Measurements from ENCODE around the gene C17orf107. TPM values are rescaled to one million over a fixed set of nuclear protein-coding genes. Genes with fewer than 3 reads are reported as not detected.

The C17orf107 gene
- total and polyA plus RNA-seq, 9 of the 15 experiments (the other 6 are each of a cell fraction or from before 2014, with no cell fraction given): 0.05 to 0.29 (median 0.07) TPM; not detected in 4

DNA sequence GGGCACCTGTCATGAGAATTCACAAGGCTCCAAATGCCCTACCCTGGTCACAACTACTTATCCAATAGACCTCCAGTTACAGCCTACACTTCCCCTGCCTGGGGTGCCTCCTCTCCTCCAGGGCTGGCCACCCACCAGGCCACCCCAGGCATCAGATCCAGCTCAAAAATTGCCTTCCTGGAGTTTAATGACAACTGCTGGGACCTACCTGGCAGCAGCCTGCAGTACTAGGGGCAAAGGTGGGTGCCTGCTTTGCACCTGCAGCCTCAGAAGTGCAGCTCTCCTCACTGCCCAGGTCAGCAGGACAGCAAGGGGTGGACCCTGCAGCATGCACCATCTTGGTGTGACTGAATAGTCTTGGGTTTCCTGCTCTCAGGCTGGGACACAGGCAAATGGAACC, 36.3 kb downstream of the C17orf107 start:
- no TSS peak for BruUV-seq (replicated peaks)
- TF ChIP-seq U2AF1 (optimal IDR thresholded peaks at IDR 0.05; ENCODE audit: low read depth, low read length): no peak
- no peak for TF ChIP-seq FOXA1 (IDR thresholded peaks at IDR 0.05; ENCODE audit: borderline replicate concordance)
- TF ChIP-seq TAF15 (IDR thresholded peaks at IDR 0.05; ENCODE audit: low read depth, low read length): no peak
- TF ChIP-seq, protein P1, sequence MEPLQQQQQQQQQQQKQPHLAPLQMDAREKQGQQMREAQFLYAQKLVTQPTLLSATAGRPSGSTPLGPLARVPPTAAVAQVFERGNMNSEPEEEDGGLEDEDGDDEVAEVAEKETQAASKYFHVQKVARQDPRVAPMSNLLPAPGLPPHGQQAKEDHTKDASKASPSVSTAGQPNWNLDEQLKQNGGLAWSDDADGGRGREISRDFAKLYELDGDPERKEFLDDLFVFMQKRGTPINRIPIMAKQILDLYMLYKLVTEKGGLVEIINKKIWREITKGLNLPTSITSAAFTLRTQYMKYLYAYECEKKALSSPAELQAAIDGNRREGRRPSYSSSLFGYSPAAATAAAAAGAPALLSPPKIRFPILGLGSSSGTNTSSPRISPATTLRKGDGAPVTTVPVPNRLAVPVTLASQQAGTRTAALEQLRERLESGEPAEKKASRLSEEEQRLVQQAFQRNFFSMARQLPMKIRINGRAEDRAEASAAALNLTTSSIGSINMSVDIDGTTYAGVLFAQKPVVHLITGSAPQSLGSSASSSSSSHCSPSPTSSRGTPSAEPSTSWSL (CRISPR knock-in tag; IDR thresholded peaks at IDR 0.05; ENCODE audit: borderline replicate concordance): no peak
- TF ChIP-seq ZNF384 (IDR thresholded peaks at IDR 0.05; ENCODE audit: low read depth, low read length): no peak
- no peak for TF ChIP-seq ZNF695 (CRISPR knock-in tag; IDR thresholded peaks at IDR 0.05)
- no peak for TF ChIP-seq BHLHE40 (IDR thresholded peaks at IDR 0.05; ENCODE audit: low read length)
- TF ChIP-seq CHD1 (IDR thresholded peaks at IDR 0.05; ENCODE audit: low read length): no peak
- no peak for TF ChIP-seq SOX6 (IDR thresholded peaks at IDR 0.05)
- no peak for TF ChIP-seq ARNT (IDR thresholded peaks at IDR 0.05)
- TF ChIP-seq, protein P2, sequence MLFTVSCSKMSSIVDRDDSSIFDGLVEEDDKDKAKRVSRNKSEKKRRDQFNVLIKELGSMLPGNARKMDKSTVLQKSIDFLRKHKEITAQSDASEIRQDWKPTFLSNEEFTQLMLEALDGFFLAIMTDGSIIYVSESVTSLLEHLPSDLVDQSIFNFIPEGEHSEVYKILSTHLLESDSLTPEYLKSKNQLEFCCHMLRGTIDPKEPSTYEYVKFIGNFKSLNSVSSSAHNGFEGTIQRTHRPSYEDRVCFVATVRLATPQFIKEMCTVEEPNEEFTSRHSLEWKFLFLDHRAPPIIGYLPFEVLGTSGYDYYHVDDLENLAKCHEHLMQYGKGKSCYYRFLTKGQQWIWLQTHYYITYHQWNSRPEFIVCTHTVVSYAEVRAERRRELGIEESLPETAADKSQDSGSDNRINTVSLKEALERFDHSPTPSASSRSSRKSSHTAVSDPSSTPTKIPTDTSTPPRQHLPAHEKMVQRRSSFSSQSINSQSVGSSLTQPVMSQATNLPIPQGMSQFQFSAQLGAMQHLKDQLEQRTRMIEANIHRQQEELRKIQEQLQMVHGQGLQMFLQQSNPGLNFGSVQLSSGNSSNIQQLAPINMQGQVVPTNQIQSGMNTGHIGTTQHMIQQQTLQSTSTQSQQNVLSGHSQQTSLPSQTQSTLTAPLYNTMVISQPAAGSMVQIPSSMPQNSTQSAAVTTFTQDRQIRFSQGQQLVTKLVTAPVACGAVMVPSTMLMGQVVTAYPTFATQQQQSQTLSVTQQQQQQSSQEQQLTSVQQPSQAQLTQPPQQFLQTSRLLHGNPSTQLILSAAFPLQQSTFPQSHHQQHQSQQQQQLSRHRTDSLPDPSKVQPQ (CRISPR knock-in tag; IDR thresholded peaks at IDR 0.05; ENCODE audit: borderline replicate concordance): no peak
- TF ChIP-seq DNMT1 (IDR thresholded peaks at IDR 0.05): no peak
- TF ChIP-seq PPARD (CRISPR knock-in tag; IDR thresholded peaks at IDR 0.05): no peak
- no peak for TF ChIP-seq GABPA (tag; conservative IDR thresholded peaks at IDR 0.05; ENCODE audit: low read depth)
- H4K20me1 ChIP-seq (replicated peaks; ENCODE audit: control insufficient read depth, insufficient read depth, low read length): no peaks in the 10 kb centered on the region
- H3K27me3 ChIP-seq (ENCODE audit: control insufficient read depth in 2 of 2, insufficient read depth in 2 of 2, low read length in 2 of 2): no peaks in the 10 kb centered on the region
- ATAC-seq (no peak), DNase-seq (ENCODE audit: extremely low read depth in 1 of 4, low spot score in 3 of 4) (no peak), FAIRE-seq (no peak)
- H2AFZ ChIP-seq (ENCODE audit: low read depth, low read length): no peak overlapping the region
- in situ Hi-C loops (cut with MboI) (no loop called here), intact Hi-C loops (cut with micrococcal nuclease) (no loop called here)
- CTCF ChIA-PET (ENCODE audit: low intra/inter-chr PET ratio): no interaction called here
- POLR2A ChIA-PET: interaction anchor here (0.6 to 2.1 kb wide), 3 partner anchors 10 to 52 kb away, joined by 3 to 7 read pairs (median 5); partner anchors contain the start of gene CAMTA2
- H3K27ac ChIP-seq (ENCODE audit: extremely low read depth, low read depth, low read length): no peak overlapping the region
- H3K9me3 ChIP-seq (replicated peaks; ENCODE audit: control insufficient read depth, insufficient read depth, low read depth, low read length): no peaks in the 10 kb centered on the region
- no peaks in the 10 kb centered on the region for H3K9me1 ChIP-seq (ENCODE audit: control insufficient read depth, insufficient read depth, low read length)
- no peak overlapping the region for H3K4me3 ChIP-seq
- peaks cover 26% of the 10 kb centered on the region for H3K36me3 ChIP-seq (ENCODE audit: control insufficient read depth, insufficient read depth, low read length)
- no peak overlapping the region for H3K9ac ChIP-seq (ENCODE audit: insufficient read depth in 1 of 2, low read depth in 2 of 2, low read length in 2 of 2)
- H3K4me2 ChIP-seq (ENCODE audit: insufficient read depth, low read length): no peak overlapping the region
- peaks cover 10 to 32% of the 10 kb centered on the region in 2 experiments; a peak in 4 of 5 replicates for H3K4me1 ChIP-seq (replicated peaks in 1 of 2; ENCODE audit: control insufficient read depth in 2 of 2, insufficient read depth in 2 of 2, low read length in 2 of 2)
- H3K79me2 ChIP-seq (ENCODE audit: control insufficient read depth, insufficient read depth, low read length): peaks cover 22% of the 10 kb centered on the region
